Fibroblast of upper back skin (primary cell): ENCODE data around the gene ADAM19.

ENCODE experiments used
- DNase-seq: peaks from one replicate; pipeline ENCODE4 v3.0.0-alpha.2; 2013

Gene ADAM19

DNA sequence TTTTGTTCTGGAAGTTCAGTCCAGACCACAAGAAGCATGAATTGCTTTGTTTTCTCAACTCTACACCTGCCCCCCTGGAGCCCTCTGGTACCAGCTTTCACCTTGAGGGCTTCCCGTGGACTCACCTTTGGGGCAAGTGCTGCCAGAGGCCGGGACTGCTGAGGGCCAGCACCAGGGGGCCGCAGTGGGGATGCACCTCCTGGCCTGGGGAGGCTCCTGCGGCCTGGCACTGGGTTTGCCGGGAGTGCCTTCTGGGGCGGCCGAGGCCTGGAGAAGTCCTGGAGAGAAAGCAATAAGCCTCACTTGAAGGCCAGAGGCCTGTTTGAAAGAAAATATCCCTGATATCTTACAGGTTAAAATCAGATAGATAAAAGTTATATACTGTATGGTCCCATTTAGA lies 93.9 kb downstream of the ADAM19 start:
- DNase-seq = no peak

DNA sequence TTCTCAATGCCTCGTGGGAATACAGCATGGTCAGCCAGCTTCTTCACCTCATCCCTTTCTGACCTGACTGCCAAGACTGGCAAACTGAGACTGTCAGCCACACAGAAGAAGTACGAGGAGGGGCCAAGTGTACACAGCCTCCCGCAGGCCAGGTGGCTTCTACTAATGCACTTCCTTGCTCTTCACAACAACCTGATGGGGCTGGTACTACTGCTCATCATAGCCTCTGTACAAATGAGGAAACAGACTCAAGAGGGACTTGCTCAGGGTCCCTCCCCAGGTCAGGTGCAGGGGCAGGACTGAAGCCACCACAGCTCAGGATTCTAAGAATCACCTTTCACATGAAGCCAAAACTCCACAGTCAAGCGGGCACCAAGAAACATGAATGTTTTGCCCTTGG lies 94.3 kb downstream of the ADAM19 start:
- DNase-seq = no peak

DNA sequence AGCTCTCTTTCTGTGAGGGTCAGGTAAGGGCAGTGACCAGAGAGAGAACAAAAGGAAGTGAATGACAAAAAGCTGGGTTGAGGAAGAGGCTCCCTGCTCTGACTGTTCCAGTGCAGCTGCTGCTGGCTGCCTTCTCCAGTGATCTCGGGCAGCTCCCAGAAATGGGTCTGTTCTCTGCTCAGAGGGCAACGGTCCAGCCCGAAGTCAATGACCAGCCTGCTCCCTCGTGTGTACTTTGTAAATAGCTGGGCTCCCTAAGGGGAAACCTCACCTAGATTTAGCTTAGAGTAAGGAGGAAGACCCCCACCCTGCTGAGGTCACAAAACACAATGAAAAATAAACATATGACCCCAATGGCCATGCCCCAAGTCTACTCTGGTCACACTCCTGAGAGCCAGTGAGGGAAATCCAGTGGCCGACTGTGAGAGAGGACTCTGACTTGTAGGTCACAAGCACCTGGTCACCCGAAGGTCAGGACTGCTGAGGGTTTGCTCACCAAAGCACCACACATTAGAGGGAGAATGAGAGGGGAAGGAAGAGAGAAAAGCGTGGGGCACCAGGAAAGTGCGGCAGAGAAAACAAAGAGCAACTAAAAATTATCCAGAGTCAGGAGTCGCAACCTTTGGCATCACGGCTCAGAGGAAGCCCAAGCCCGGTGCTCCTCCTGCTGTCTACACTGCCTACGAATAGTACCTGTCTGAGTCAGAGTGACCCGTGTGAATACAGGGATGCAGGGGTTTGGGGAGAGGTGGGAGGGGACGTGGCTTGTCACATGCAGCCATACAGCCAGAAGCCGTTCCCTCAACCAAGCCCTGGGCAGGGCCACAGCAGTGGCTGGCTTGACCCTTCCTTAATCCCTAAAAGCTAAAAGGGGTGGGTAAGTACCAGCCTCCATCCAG lies 95.7 kb downstream of the ADAM19 start:
- DNase-seq = no peak

GRCh38 chr5:157479166-157479565 lies 96.4 kb downstream of the ADAM19 start:
- DNase-seq = no peak

- DNase-seq = no peak
Observed at GRCh38 chr5:157478726-157479125, 96.8 kb downstream of the ADAM19 start.

GRCh38 chr5:157477814-157478494 lies 97.6 kb downstream of the ADAM19 start:
- DNase-seq = no peak

GRCh38 chr5:157476702-157477408 lies 98.7 kb downstream of the ADAM19 start:
- peak; percentile 78 for DNase-seq

DNA sequence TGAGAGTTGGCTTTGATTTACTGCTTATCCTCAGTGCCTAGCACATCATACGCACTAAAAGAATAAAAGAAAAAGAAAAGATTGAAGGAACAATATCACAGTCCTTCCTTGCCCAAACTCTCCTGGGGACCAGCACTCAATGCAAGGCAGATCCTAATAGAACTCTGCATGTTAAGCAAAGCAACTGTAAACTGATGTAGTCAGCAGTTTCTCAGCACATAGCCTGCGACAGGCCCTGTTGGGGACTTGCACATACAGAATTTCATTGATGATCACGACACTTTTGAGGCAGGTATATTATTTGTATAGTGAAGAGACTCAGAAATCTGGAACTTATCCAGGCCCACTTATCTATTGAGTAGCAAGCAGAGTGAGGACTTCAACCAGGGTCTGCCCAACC lies 100.1 kb downstream of the ADAM19 start:
- DNase-seq = no peak

- peak; percentile 55 for DNase-seq
Observed at GRCh38 chr5:157473383-157474320, 101.9 kb downstream of the ADAM19 start.

- DNase-seq = peak; percentile 44
Observed at GRCh38 chr5:157471709-157472108, 103.9 kb downstream of the ADAM19 start.

GRCh38 chr5:157470631-157471030 lies 104.9 kb downstream of the ADAM19 start:
- DNase-seq = no peak

GRCh38 chr5:157469687-157470086 lies 105.9 kb downstream of the ADAM19 start:
- peak; percentile 46 for DNase-seq

DNA sequence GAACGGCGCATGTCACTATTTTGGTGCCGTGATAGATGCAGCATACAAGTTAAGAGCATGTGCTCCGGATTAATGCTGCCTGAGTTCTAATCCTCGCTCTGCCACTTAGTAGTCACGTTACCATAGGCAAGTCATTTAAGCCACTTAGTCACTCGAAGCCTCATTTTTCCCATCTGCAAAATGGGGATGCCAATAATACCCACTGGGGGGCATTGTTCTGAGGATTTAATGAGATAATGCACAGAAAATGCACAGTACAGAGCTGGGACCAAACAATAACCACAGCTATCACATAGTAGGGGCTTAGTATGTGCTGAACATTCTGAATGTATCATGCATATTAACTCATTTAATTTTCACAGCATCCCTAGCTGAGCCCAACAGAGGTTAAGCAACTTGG lies 106.5 kb downstream of the ADAM19 start:
- DNase-seq = no peak

GRCh38 chr5:157468293-157468965 lies 107.1 kb downstream of the ADAM19 start:
- no peak for DNase-seq

- peak; percentile 95 for DNase-seq
Observed at GRCh38 chr5:157464519-157465171, 110.9 kb downstream of the ADAM19 start.

GRCh38 chr5:157463621-157464518 lies 111.7 kb downstream of the ADAM19 start:
- peak; percentile 69 for DNase-seq

DNA sequence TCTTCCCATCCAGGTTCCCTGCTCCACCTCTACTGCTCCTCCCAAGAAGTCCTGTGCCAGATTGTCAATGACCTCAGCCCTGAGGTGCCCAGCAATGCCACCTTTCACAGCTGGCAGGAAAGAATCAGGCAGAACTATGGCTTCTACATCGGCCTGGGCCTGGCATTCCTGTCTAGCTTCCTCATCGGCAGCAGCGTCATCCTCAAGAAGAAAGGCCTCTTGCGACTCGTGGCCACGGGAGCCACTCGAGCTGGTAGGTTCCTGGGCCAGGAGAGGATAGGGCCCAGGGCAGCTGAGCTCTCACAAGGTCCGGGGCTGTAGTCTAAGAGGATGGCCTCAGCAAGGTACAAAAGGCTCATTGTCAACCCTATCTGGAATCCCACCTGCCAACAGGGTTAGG lies 112.5 kb downstream of the ADAM19 start:
- no peak for DNase-seq

DNA sequence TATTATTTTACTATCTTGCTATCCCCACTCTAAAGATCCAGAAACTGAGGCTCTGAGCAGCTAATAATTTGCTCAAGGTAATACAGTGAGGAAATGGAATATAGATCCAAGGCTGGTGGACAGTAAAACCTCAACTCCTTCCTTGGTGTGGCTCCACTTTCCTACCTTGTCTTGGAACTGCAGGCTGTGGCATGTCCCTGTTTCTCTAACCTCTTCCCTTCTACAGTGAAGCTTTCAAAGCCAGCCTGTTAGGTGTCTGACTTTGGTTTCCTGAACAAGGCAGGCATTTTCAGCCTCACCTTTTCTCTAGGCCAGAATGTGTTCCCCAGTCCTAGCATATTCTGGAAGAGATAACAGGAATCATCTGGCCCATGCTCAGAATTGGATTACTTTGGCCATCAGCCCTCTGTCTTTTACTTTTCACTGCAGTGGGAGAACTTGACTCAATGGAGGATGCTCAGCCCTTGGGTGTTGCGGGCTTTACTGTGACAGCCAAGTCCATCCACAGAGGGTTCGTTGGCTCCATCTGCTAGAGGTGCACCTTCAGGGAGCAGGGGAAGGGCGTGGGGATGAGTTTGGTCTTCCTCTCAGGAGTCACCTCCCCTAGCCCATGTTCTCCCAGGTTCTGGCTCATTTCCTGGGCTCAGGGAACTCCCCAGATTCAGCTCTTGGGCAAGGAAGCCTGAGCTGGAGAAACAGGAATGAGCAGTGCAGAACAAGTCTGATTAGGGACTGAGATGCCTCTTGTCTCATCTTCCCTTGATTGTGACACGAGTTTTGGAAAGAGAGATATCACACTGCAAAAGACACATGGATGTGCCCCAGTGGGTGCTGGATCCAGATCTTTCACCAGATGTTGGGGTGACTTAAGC lies 114.4 kb downstream of the ADAM19 start:
- DNase-seq = no peak
